Measurements from ENCODE around the gene NCK2.

GRCh38 chr2:105725388-105725787 lies 19.3 kb upstream of the NCK2 start:
- TF ChIP-seq CTCF (IDR thresholded peaks at IDR 0.05) (no peak), POLR2A (IDR thresholded peaks at IDR 0.05) (no peak)

Data from thyroid gland (tissue), 4 donors.